KMS-11 (cell line): ENCODE results near the gene POU2F1.

Experiments used
- H2AFZ ChIP-seq: fragments of 200-600 bp; sonication (generic); 2 replicates; pipeline ENCODE4 v1.6.1; 2016; ENCODE audit warnings: antibody characterized with exemption, mixed run types, low read depth
- H3K27ac ChIP-seq: fragments of 200-600 bp; sonication (generic); 2 replicates; pipeline ENCODE4 v1.6.1; 2016; ENCODE audit warnings: mild to moderate bottlenecking, mixed run types
- H3K27me3 ChIP-seq: fragments of 200-600 bp; sonication (generic); 2 replicates; pipeline ENCODE4 v1.6.1; 2017; ENCODE audit warnings: mild to moderate bottlenecking, low read depth, mixed run types, moderate library complexity; ENCODE audit not compliant: insufficient read depth
- H3K36me3 ChIP-seq: fragments of 200-600 bp; sonication (generic); 2 replicates; pipeline ENCODE4 v1.6.1; 2017; ENCODE audit warnings: mild to moderate bottlenecking, mixed run types; ENCODE audit not compliant: insufficient read depth
- H3K4me1 ChIP-seq: fragments of 200-600 bp; sonication (generic); 2 replicates; pipeline ENCODE4 v1.6.1; 2016; ENCODE audit warnings: mild to moderate bottlenecking, low read depth, mixed run types; ENCODE audit not compliant: poor library complexity, severe bottlenecking
- H3K4me2 ChIP-seq: fragments of 200-600 bp; sonication (generic); 2 replicates; pipeline ENCODE4 v1.7.0; 2016; ENCODE audit warnings: mild to moderate bottlenecking, mixed run types
- H3K4me3 ChIP-seq: fragments of 200-600 bp; sonication (generic); IDR thresholded peaks from 2 replicates; pipeline ENCODE4 v1.6.1; 2017; ENCODE audit warnings: low read depth, low read length, mixed read lengths; ENCODE audit not compliant: insufficient read depth
- H3K79me2 ChIP-seq: fragments of 200-600 bp; sonication (generic); 2 replicates; pipeline ENCODE4 v1.6.1; 2016; ENCODE audit warnings: low read depth, mixed run types; ENCODE audit not compliant: insufficient read depth
- H3K9ac ChIP-seq: fragments of 200-600 bp; sonication (generic); 2 replicates; pipeline ENCODE4 v1.6.1; 2016; ENCODE audit warnings: mild to moderate bottlenecking, mixed run types
- H4K20me1 ChIP-seq: fragments of 200-600 bp; sonication (generic); 2 replicates; pipeline ENCODE4 v1.6.1; 2016; ENCODE audit warnings: mild to moderate bottlenecking, mixed run types; ENCODE audit not compliant: insufficient read depth
- TF ChIP-seq, protein P1 (sequence below): fragments of 200-600 bp; sonication (generic); conservative IDR thresholded peaks from 2 replicates; pipeline ENCODE4 v1.6.1; 2017; ENCODE audit warnings: low read depth, mild to moderate bottlenecking, antibody characterized with exemption, low read length, moderate library complexity, mixed read lengths

The POU2F1 gene

DNA sequence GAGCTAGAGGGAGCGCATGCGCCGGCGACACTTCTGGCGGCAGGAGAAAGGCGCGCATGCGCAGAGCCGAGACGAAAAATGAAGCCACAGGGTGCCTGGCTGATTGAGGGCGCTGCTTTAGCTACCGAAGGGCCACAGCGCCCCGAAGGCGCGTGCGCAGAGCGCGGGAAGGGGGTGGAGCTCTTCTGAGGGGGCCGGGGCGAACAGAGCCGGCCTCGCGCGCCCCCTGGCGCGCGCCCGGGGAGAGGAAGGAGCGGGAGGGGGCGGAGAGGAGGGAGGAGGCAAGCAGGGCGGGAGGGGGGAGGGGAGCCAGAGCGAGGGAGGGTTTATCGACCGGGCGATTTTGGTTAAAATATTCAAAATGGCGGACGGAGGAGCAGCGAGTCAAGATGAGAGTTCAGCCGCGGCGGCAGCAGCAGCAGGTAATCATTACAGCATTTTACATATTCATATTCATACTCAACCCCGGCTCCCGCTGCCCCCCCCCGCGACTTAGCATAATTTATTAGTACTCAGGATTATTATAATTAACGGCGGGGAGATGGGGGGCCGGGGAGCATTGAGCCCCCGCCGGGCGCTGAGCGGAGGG, at the start of gene POU2F1:
Gene POU2F1 (plus strand): TSS at position 350 of the 589 bp plus-strand sequence. CDS start 12 bp downstream, at position 362.
- Histone ChIP-seq H4K20me1 (no peaks in the 10 kb centered on the region), H3K4me1 (peaks cover 41% of the 10 kb centered on the region), H3K27me3 (no peaks in the 10 kb centered on the region), H3K4me3 (peak within 1 kb of the TSS; percentile 99), H3K36me3 (no peaks in the 10 kb centered on the region), H3K79me2 (peaks cover 37% of the 10 kb centered on the region), H3K27ac (peak within 1 kb of the TSS; percentile 99), H3K4me2 (peak within 1 kb of the TSS; percentile 83), H2AFZ (peak within 1 kb of the TSS; percentile 89), H3K9ac (peak within 1 kb of the TSS; percentile 98)
- TF ChIP-seq, protein P1, sequence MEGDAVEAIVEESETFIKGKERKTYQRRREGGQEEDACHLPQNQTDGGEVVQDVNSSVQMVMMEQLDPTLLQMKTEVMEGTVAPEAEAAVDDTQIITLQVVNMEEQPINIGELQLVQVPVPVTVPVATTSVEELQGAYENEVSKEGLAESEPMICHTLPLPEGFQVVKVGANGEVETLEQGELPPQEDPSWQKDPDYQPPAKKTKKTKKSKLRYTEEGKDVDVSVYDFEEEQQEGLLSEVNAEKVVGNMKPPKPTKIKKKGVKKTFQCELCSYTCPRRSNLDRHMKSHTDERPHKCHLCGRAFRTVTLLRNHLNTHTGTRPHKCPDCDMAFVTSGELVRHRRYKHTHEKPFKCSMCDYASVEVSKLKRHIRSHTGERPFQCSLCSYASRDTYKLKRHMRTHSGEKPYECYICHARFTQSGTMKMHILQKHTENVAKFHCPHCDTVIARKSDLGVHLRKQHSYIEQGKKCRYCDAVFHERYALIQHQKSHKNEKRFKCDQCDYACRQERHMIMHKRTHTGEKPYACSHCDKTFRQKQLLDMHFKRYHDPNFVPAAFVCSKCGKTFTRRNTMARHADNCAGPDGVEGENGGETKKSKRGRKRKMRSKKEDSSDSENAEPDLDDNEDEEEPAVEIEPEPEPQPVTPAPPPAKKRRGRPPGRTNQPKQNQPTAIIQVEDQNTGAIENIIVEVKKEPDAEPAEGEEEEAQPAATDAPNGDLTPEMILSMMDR: peak; percentile 78; the same call in 1 of the 2 replicates

DNA sequence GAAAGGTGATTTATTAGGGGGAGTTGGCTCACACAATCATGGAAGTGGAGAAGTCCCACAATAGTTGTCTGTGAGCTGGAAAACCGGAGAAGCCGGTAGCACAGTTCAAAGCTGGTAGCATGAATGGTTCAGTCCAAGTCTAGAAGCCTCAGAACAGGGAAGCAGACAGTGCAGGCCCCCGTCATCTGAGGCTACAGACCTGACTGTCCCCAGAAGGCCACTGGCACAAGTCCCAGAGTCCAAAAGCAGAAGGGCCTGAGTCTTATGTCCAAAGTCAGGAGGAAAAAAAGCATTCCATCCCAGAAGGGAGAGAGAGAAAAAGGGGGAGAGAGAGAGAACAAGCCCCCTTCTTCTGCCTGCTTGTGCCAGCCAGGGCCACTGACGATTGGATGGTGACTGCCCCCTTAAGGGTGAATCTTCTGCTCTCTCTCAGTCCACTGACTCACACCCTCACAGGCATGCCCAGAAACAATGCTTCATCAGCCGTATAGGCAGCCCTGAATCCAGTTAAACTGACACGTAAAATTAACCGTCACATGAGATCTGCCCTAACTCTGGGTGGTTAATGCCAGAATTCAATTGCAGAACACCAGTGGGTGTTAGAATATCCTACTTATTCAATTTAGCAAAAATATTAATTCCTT, 49.3 kb upstream of the POU2F1 start:
- no peaks in the 10 kb centered on the region for H3K36me3 ChIP-seq
- no peaks in the 10 kb centered on the region for H3K4me1 ChIP-seq
- no peak overlapping the region for H3K4me3 ChIP-seq
- H3K27ac ChIP-seq: no peak overlapping the region
- H4K20me1 ChIP-seq: no peaks in the 10 kb centered on the region
- H3K9ac ChIP-seq: no peak overlapping the region
- TF ChIP-seq, protein P1: no peak
- no peak overlapping the region for H3K4me2 ChIP-seq
- H3K79me2 ChIP-seq: no peaks in the 10 kb centered on the region
- no peaks in the 10 kb centered on the region for H3K27me3 ChIP-seq
- H2AFZ ChIP-seq: no peak overlapping the region

DNA sequence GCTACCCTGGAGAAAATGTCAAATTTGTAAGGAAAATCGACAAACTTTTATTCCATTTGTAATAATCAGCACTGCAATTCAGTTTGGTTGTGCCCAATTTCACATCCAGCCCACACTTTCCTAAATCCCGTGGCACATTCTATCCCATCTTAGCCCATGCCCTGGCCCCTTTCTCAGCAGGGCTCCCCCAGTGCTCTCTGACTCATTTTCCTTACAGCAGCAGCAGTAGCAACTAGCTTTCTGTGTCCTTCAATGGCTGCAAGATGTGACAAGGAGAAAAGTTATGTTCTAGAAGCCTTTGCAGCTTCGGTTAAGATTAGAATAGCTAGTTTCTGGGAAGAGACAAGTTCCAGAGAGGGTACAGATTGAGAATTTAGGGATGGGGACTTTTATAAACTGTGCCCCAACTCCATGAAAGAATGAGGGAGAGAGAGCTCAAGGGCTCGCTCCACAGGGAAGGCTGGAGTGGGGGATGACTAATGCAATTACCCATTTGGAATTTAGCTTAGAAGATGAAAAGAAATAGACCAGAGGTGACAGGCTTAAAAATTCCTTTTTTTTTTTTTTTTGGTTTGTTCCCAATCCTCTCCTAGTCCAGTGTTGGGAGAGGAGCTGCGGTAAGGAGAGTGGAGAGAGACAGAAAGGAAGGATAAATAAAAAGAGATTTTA, 47.0 kb upstream of the POU2F1 start:
- no peaks in the 10 kb centered on the region for H3K4me1 ChIP-seq
- no peaks in the 10 kb centered on the region for H3K27me3 ChIP-seq
- H3K27ac ChIP-seq: no peak overlapping the region
- no peaks in the 10 kb centered on the region for H4K20me1 ChIP-seq
- H3K36me3 ChIP-seq: no peaks in the 10 kb centered on the region
- TF ChIP-seq, protein P1: no peak
- no peak overlapping the region for H2AFZ ChIP-seq
- no peak overlapping the region for H3K4me2 ChIP-seq
- H3K79me2 ChIP-seq: no peaks in the 10 kb centered on the region
- H3K9ac ChIP-seq: no peak overlapping the region
- no peak overlapping the region for H3K4me3 ChIP-seq

DNA sequence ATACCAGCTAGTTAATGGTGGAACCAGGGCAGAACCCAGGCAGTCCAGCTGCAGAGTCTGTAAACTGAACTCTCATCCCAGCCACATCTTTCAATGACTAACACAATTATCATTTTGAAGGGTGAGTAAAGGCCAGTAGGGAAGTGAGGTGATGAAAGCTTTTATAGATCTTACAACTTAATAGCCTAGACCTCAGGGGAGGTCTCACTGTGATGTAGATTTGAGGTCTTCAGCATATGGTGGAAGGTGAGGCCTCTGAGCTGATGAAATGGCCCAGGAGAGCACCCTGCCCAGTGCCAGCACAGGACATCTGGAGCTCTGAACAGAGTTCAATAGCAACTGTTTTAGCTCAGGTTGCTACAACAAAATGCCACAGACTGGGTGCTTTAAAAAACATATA, 44.8 kb upstream of the POU2F1 start:
- Histone ChIP-seq H2AFZ (no peak overlapping the region), H4K20me1 (no peaks in the 10 kb centered on the region), H3K27me3 (no peaks in the 10 kb centered on the region), H3K79me2 (no peaks in the 10 kb centered on the region), H3K4me1 (no peaks in the 10 kb centered on the region), H3K36me3 (no peaks in the 10 kb centered on the region), H3K9ac (no peak overlapping the region), H3K4me2 (no peak overlapping the region), H3K27ac (no peak overlapping the region), H3K4me3 (no peak overlapping the region)
- TF ChIP-seq, protein P1: no peak
